K562 (cell line): ENCODE measurements around the gene RPS6KA2. TPM values are rescaled to one million over a fixed set of nuclear protein-coding genes. Genes with fewer than 3 reads are reported as not detected.

ENCODE experiments used
- CCAR2 ChIP-seq: fragments of 200-400 bp; formaldehyde crosslinking; IDR thresholded peaks from 2 replicates; pipeline ENCODE4 v1.6.1; 2017; ENCODE audit warnings: mild to moderate bottlenecking, low read depth, low read length
- CHCHD3 ChIP-seq: fragments of 250-450 bp; sonication (Bioruptor Pico); IDR thresholded peaks from 2 replicates; pipeline ENCODE4 v2.1.2; 2022; ENCODE audit warnings: mild to moderate bottlenecking
- EWSR1 ChIP-seq: fragments of 450-650 bp; IDR thresholded peaks from 2 replicates; pipeline ENCODE4 v1.6.1; 2018; ENCODE audit warnings: borderline replicate concordance, mild to moderate bottlenecking, low read depth, moderate library complexity; ENCODE audit not compliant: partially characterized antibody
- FOXJ2 ChIP-seq: fragments of 200-800 bp; sonication (Bioruptor generic); IDR thresholded peaks from 2 replicates; pipeline ENCODE4 v1.6.1; 2016; ENCODE audit warnings: missing genetic modification characterization, missing compliant biosample characterization
- HOXB6 ChIP-seq: fragments of 250-450 bp; sonication (Bioruptor Pico); IDR thresholded peaks from 2 replicates; pipeline ENCODE4 v1.5.1; 2022; ENCODE audit warnings: mild to moderate bottlenecking, borderline replicate concordance
- KLF10 ChIP-seq: fragments of 250-450 bp; sonication (Bioruptor Pico); IDR thresholded peaks from 2 replicates; pipeline ENCODE4 v1.6.1; 2021; ENCODE audit warnings: matching md5 sums
- MAFF ChIP-seq: IDR thresholded peaks from 2 replicates; pipeline ENCODE4 v1.6.1; 2012; ENCODE audit warnings: low read length, improper control_type of control experiment
- MTF1 ChIP-seq: fragments of 250-450 bp; sonication (Bioruptor Pico); IDR thresholded peaks from 2 replicates; pipeline ENCODE4 v1.9.0; 2021; ENCODE audit warnings: moderate library complexity, mild to moderate bottlenecking, inconsistent platforms, borderline replicate concordance
- RBM14 ChIP-seq: fragments of 200-400 bp; formaldehyde crosslinking; IDR thresholded peaks from 2 replicates; pipeline ENCODE4 v1.6.1; 2018; ENCODE audit warnings: low read depth, mild to moderate bottlenecking, low read length, moderate library complexity, borderline replicate concordance; ENCODE audit not compliant: insufficient read depth
- RBM17 ChIP-seq: fragments of 200-400 bp; formaldehyde crosslinking; IDR thresholded peaks from 2 replicates; pipeline ENCODE4 v1.6.1; 2017; ENCODE audit warnings: low read depth, mild to moderate bottlenecking, low read length, borderline replicate concordance
- ZEB2 ChIP-seq: fragments of 450-650 bp; IDR thresholded peaks from 2 replicates; pipeline ENCODE4 v1.6.1; 2016
- ZNF143 ChIP-seq: sonication (generic); formaldehyde crosslinking; IDR thresholded peaks from 2 replicates; pipeline ENCODE4 v1.9.0; 2022; ENCODE audit warnings: mild to moderate bottlenecking, missing genetic modification reagents
- polyA plus RNA-seq, 8 experiments: library from polyadenylated mRNA; depleted of rRNA in 4 of 8; stranded (reverse) in 5 of 8; unstranded in 3 of 8; fragments of >200 nt; fragmentation: Nextera tagmentation in 2 of 8; fragmentation: Illumina TruSeq in 1 of 8; extraction: Ambion mirVana in 2 of 8; extraction: Trizol in 1 of 8; gene quantifications; 2 replicates each; pipeline versions ENCODE4 v1.2.1 to v1.2.3, GENCODE V29; 2011 to 2014; ENCODE audit warnings: inconsistent platforms in 1 of 8, missing spikeins in 1 of 8
- total RNA-seq, 7 experiments: library from RNA; depleted of rRNA in 6 of 7; stranded (reverse); fragments of >200 nt in 6 of 7; fragmentation: Illumina TruSeq in 2 of 7; extraction: Trizol in 2 of 7; gene quantifications; 2 replicates each; pipeline versions ENCODE4 v1.2.1 to v1.2.3, GENCODE V29; 2011 to 2021; ENCODE audit warnings: low replicate concordance in 1 of 7
- TF ChIP-seq, protein P1 (sequence below): sonication (generic); formaldehyde crosslinking; IDR thresholded peaks from 2 replicates; pipeline ENCODE4 v1.9.0; 2022; ENCODE audit warnings: mild to moderate bottlenecking, missing genetic modification reagents
- TF ChIP-seq, protein P2 (sequence below): fragments of 200-600 bp; sonication (generic); IDR thresholded peaks from one replicate; pipeline ENCODE4 v1.6.1; 2012; ENCODE audit warnings: mild to moderate bottlenecking, low read depth, low read length, inconsistent platforms
- TF ChIP-seq, protein P3 (sequence below): sonication (generic); formaldehyde crosslinking; IDR thresholded peaks from 2 replicates; pipeline ENCODE4 v1.8.0; 2022; ENCODE audit warnings: mild to moderate bottlenecking, low read depth, missing genetic modification reagents

RPS6KA2 gene
- total and polyA plus RNA-seq, 9 of the 15 experiments (the other 6 are each of a cell fraction or from before 2014, with no cell fraction given): 0.29 to 1.00 (median 0.53) TPM

DNA sequence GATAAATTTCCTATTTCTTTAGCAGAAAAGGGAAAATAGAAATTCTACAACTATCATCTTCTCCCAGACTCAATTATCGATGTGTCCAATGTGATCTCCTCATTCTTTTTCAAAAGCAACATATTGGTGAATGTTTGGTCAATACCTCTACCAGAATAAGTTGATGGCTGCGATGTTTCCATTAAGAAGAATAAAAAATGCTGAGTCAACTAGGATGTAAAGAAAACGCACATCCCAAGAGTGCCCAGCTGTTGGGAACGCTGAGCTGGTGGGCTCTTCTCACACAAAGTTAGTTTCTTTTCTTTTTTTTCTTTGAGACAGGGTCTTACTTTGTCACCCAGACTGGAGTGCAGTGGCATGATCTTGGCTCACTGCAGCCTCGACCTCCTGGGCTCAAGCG lies 80.4 kb downstream of the RPS6KA2 start (continued):
- TF ChIP-seq ZNF143: no peak
- TF ChIP-seq, protein P1, sequence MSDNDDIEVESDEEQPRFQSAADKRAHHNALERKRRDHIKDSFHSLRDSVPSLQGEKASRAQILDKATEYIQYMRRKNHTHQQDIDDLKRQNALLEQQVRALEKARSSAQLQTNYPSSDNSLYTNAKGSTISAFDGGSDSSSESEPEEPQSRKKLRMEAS (CRISPR knock-in tag): no peak
- TF ChIP-seq MTF1 (CRISPR knock-in tag): no peak
- TF ChIP-seq, protein P2, sequence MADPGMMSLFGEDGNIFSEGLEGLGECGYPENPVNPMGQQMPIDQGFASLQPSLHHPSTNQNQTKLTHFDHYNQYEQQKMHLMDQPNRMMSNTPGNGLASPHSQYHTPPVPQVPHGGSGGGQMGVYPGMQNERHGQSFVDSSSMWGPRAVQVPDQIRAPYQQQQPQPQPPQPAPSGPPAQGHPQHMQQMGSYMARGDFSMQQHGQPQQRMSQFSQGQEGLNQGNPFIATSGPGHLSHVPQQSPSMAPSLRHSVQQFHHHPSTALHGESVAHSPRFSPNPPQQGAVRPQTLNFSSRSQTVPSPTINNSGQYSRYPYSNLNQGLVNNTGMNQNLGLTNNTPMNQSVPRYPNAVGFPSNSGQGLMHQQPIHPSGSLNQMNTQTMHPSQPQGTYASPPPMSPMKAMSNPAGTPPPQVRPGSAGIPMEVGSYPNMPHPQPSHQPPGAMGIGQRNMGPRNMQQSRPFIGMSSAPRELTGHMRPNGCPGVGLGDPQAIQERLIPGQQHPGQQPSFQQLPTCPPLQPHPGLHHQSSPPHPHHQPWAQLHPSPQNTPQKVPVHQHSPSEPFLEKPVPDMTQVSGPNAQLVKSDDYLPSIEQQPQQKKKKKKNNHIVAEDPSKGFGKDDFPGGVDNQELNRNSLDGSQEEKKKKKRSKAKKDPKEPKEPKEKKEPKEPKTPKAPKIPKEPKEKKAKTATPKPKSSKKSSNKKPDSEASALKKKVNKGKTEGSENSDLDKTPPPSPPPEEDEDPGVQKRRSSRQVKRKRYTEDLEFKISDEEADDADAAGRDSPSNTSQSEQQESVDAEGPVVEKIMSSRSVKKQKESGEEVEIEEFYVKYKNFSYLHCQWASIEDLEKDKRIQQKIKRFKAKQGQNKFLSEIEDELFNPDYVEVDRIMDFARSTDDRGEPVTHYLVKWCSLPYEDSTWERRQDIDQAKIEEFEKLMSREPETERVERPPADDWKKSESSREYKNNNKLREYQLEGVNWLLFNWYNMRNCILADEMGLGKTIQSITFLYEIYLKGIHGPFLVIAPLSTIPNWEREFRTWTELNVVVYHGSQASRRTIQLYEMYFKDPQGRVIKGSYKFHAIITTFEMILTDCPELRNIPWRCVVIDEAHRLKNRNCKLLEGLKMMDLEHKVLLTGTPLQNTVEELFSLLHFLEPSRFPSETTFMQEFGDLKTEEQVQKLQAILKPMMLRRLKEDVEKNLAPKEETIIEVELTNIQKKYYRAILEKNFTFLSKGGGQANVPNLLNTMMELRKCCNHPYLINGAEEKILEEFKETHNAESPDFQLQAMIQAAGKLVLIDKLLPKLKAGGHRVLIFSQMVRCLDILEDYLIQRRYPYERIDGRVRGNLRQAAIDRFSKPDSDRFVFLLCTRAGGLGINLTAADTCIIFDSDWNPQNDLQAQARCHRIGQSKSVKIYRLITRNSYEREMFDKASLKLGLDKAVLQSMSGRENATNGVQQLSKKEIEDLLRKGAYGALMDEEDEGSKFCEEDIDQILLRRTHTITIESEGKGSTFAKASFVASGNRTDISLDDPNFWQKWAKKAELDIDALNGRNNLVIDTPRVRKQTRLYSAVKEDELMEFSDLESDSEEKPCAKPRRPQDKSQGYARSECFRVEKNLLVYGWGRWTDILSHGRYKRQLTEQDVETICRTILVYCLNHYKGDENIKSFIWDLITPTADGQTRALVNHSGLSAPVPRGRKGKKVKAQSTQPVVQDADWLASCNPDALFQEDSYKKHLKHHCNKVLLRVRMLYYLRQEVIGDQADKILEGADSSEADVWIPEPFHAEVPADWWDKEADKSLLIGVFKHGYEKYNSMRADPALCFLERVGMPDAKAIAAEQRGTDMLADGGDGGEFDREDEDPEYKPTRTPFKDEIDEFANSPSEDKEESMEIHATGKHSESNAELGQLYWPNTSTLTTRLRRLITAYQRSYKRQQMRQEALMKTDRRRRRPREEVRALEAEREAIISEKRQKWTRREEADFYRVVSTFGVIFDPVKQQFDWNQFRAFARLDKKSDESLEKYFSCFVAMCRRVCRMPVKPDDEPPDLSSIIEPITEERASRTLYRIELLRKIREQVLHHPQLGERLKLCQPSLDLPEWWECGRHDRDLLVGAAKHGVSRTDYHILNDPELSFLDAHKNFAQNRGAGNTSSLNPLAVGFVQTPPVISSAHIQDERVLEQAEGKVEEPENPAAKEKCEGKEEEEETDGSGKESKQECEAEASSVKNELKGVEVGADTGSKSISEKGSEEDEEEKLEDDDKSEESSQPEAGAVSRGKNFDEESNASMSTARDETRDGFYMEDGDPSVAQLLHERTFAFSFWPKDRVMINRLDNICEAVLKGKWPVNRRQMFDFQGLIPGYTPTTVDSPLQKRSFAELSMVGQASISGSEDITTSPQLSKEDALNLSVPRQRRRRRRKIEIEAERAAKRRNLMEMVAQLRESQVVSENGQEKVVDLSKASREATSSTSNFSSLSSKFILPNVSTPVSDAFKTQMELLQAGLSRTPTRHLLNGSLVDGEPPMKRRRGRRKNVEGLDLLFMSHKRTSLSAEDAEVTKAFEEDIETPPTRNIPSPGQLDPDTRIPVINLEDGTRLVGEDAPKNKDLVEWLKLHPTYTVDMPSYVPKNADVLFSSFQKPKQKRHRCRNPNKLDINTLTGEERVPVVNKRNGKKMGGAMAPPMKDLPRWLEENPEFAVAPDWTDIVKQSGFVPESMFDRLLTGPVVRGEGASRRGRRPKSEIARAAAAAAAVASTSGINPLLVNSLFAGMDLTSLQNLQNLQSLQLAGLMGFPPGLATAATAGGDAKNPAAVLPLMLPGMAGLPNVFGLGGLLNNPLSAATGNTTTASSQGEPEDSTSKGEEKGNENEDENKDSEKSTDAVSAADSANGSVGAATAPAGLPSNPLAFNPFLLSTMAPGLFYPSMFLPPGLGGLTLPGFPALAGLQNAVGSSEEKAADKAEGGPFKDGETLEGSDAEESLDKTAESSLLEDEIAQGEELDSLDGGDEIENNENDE: no peak
- TF ChIP-seq CHCHD3 (CRISPR knock-in tag): no peak
- no peak for TF ChIP-seq EWSR1
- TF ChIP-seq FOXJ2 (tag): no peak
- TF ChIP-seq KLF10 (CRISPR knock-in tag): no peak
- TF ChIP-seq ZEB2: no peak
- peak; percentile 33; the same call in 1 of the 2 replicates for TF ChIP-seq MAFF
- no peak for TF ChIP-seq RBM17
- no peak for TF ChIP-seq HOXB6
- TF ChIP-seq RBM14: no peak
- no peak for TF ChIP-seq CCAR2
- TF ChIP-seq, protein P3, sequence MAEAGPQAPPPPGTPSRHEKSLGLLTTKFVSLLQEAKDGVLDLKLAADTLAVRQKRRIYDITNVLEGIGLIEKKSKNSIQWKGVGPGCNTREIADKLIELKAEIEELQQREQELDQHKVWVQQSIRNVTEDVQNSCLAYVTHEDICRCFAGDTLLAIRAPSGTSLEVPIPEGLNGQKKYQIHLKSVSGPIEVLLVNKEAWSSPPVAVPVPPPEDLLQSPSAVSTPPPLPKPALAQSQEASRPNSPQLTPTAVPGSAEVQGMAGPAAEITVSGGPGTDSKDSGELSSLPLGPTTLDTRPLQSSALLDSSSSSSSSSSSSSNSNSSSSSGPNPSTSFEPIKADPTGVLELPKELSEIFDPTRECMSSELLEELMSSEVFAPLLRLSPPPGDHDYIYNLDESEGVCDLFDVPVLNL (CRISPR knock-in tag): no peak
